K562 (cell line): Measurements from ENCODE around the gene CREB3L1. TPM values are rescaled to one million over a fixed set of nuclear protein-coding genes. Genes with fewer than 3 reads are reported as not detected.
A peak's percentile ranks its signal among the peaks of the same experiment; 100 is the strongest.

Experiments
- CBX2 ChIP-seq: fragments of 200-600 bp; sonication (generic); IDR thresholded peaks from one replicate; pipeline ENCODE4 v1.6.1; 2012; ENCODE audit warnings: mild to moderate bottlenecking, low read length, inconsistent platforms; ENCODE audit not compliant: insufficient read depth, poor library complexity, severe bottlenecking
- HDAC3 ChIP-seq: fragments of 450-650 bp; IDR thresholded peaks from 2 replicates; pipeline ENCODE4 v1.6.1; 2018; ENCODE audit warnings: borderline replicate concordance, mild to moderate bottlenecking, moderate library complexity; ENCODE audit not compliant: partially characterized antibody
- MYNN ChIP-seq, 2 experiments: sonication (generic); formaldehyde crosslinking in 1 of 2; IDR thresholded peaks; 2 replicates each; pipeline versions ENCODE4 v1.5.0 to v1.6.1; 2016 to 2020; ENCODE audit warnings: antibody characterized with exemption in 1 of 2, missing genetic modification reagents in 1 of 2
- PRMT5 ChIP-seq: sonication (generic); formaldehyde crosslinking; IDR thresholded peaks from 2 replicates; pipeline ENCODE4 v1.5.0; 2020; ENCODE audit warnings: missing genetic modification reagents
- PTTG1 ChIP-seq: fragments of 450-650 bp; IDR thresholded peaks from 2 replicates; pipeline ENCODE4 v1.6.1; 2016; ENCODE audit warnings: low read depth, mild to moderate bottlenecking, missing genetic modification characterization, missing compliant biosample characterization
- RFX7 ChIP-seq: fragments of 250-450 bp; sonication (Bioruptor Pico); IDR thresholded peaks from 2 replicates; pipeline ENCODE4 v1.5.1; 2021; ENCODE audit warnings: mild to moderate bottlenecking
- SMARCE1 ChIP-seq: fragments of 450-650 bp; IDR thresholded peaks from 2 replicates; pipeline ENCODE4 v1.7.1; 2016; ENCODE audit warnings: mild to moderate bottlenecking
- TAF7 ChIP-seq: fragments of 450-650 bp; IDR thresholded peaks from 2 replicates; pipeline ENCODE4 v1.6.1; 2016; ENCODE audit warnings: missing genetic modification characterization, missing compliant biosample characterization
- ZNF445 ChIP-seq: fragments of 250-450 bp; sonication (Bioruptor Pico); IDR thresholded peaks from 2 replicates; pipeline ENCODE4 v1.4.0; 2020; ENCODE audit warnings: low read depth, mild to moderate bottlenecking, moderate library complexity
- ZNF584 ChIP-seq: fragments of 200-800 bp; sonication (Bioruptor generic); IDR thresholded peaks from 2 replicates; pipeline ENCODE4 v1.6.1; 2016; ENCODE audit warnings: low read depth, mild to moderate bottlenecking, missing genetic modification characterization, missing compliant biosample characterization
- ZNF707 ChIP-seq: fragments of 250-450 bp; sonication (Bioruptor Pico); conservative IDR thresholded peaks from 2 replicates; pipeline ENCODE4 v1.8.0; 2022; ENCODE audit warnings: inconsistent platforms, mild to moderate bottlenecking, moderate library complexity
- ZNF75A ChIP-seq: fragments of 450-650 bp; formaldehyde crosslinking; IDR thresholded peaks from 2 replicates; pipeline ENCODE4 v1.4.0; 2020; ENCODE audit warnings: mild to moderate bottlenecking
- polyA plus RNA-seq, 8 experiments: library from polyadenylated mRNA; depleted of rRNA in 4 of 8; stranded (reverse) in 5 of 8; unstranded in 3 of 8; fragments of >200 nt; fragmentation: Nextera tagmentation in 2 of 8; fragmentation: Illumina TruSeq in 1 of 8; extraction: Ambion mirVana in 2 of 8; extraction: Trizol in 1 of 8; gene quantifications; 2 replicates each; pipeline versions ENCODE4 v1.2.1 to v1.2.3, GENCODE V29; 2011 to 2014; ENCODE audit warnings: inconsistent platforms in 1 of 8, missing spikeins in 1 of 8
- total RNA-seq, 7 experiments: library from RNA; depleted of rRNA in 6 of 7; stranded (reverse); fragments of >200 nt in 6 of 7; fragmentation: Illumina TruSeq in 2 of 7; extraction: Trizol in 2 of 7; gene quantifications; 2 replicates each; pipeline versions ENCODE4 v1.2.1 to v1.2.3, GENCODE V29; 2011 to 2021; ENCODE audit warnings: low replicate concordance in 1 of 7
- TF ChIP-seq, protein P1 (sequence below): fragments of 450-650 bp; IDR thresholded peaks from 2 replicates; pipeline ENCODE4 v1.6.1; 2018; ENCODE audit not compliant: partially characterized antibody
- TF ChIP-seq, protein P2 (sequence below): fragments of 450-650 bp; formaldehyde crosslinking; conservative IDR thresholded peaks from 2 replicates; pipeline ENCODE4 v1.4.0; 2022; ENCODE audit warnings: mild to moderate bottlenecking, missing genetic modification characterization
- TF ChIP-seq, protein P3 (sequence below): fragments of 450-650 bp; IDR thresholded peaks from 2 replicates; pipeline ENCODE4 v1.7.0; 2016; ENCODE audit warnings: borderline replicate concordance
- TF ChIP-seq, protein P4 (sequence below): fragments of 150-350 bp; IDR thresholded peaks from 2 replicates; pipeline ENCODE4 v1.6.1; 2014; ENCODE audit warnings: low read depth, mild to moderate bottlenecking, low read length, borderline replicate concordance

CREB3L1 gene
- total and polyA plus RNA-seq, 9 of the 15 experiments (the other 6 are each of a cell fraction or from before 2014, with no cell fraction given), result 1.2 to 27.6 (median 3.7) TPM

DNA sequence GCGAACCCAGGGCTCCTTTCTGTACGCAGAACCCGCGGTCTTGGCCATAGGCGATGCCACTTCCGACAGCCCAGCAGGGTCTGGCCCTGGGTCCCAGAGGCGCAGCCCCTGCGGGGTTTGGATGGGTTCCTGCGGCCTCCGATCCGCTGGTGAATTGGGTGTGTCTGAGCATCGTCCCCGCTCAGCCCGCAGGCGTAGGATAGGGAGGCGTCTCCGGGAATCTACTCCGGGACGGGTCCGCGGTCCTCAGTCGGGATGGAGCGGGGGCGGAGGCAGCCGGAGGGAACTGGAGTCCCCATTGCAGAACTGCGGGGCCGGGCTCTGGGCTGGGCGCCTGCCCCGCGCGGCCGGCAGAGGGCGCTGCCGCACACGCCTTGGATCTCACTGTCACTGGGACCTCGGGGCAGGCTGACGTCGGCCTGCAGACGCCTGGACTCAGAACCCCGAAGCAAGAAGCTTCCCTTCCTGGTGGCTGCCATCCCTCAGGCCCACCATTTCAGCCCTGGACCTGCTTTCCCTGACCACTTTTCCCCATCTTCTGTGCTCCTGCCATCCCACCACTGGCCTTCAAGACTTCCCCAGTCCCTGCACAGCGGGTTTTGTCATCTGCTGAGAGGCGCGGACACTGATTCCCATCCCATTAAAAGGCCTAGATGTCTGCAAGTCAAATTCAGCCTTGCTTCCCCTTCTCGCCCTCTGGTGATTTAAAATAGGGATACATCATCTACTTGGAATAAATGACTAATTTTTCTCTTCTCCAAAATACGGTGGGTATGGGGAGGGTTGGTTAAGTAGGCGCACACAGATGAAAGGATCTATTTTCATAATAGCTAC is 38.3 kb upstream of the CREB3L1 start (continued):
- TF ChIP-seq ZNF584 (CRISPR knock-in tag), result 0 out of 2 replicates have a peak, but pooled peaks have one; percentile 33
- TF ChIP-seq MYNN (IDR thresholded peaks at IDR 0.05), result no peak
- no peak for TF ChIP-seq MYNN (CRISPR knock-in tag; IDR thresholded peaks at IDR 0.05)
- no peak for TF ChIP-seq CBX2
- TF ChIP-seq, protein P1, sequence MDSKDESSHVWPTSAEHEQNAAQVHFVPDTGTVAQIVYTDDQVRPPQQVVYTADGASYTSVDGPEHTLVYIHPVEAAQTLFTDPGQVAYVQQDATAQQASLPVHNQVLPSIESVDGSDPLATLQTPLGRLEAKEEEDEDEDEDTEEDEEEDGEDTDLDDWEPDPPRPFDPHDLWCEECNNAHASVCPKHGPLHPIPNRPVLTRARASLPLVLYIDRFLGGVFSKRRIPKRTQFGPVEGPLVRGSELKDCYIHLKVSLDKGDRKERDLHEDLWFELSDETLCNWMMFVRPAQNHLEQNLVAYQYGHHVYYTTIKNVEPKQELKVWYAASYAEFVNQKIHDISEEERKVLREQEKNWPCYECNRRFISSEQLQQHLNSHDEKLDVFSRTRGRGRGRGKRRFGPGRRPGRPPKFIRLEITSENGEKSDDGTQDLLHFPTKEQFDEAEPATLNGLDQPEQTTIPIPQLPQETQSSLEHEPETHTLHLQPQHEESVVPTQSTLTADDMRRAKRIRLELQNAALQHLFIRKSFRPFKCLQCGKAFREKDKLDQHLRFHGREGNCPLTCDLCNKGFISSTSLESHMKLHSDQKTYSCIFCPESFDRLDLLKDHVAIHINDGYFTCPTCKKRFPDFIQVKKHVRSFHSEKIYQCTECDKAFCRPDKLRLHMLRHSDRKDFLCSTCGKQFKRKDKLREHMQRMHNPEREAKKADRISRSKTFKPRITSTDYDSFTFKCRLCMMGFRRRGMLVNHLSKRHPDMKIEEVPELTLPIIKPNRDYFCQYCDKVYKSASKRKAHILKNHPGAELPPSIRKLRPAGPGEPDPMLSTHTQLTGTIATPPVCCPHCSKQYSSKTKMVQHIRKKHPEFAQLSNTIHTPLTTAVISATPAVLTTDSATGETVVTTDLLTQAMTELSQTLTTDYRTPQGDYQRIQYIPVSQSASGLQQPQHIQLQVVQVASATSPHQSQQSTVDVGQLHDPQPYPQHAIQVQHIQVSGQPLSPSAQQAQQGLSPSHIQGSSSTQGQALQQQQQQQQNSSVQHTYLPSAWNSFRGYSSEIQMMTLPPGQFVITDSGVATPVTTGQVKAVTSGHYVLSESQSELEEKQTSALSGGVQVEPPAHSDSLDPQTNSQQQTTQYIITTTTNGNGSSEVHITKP, result no peak
- TF ChIP-seq SMARCE1, result peak; percentile 35; the same call in 1 of the 2 replicates
- no peak for TF ChIP-seq ZNF707 (CRISPR knock-in tag)
- TF ChIP-seq, protein P2, sequence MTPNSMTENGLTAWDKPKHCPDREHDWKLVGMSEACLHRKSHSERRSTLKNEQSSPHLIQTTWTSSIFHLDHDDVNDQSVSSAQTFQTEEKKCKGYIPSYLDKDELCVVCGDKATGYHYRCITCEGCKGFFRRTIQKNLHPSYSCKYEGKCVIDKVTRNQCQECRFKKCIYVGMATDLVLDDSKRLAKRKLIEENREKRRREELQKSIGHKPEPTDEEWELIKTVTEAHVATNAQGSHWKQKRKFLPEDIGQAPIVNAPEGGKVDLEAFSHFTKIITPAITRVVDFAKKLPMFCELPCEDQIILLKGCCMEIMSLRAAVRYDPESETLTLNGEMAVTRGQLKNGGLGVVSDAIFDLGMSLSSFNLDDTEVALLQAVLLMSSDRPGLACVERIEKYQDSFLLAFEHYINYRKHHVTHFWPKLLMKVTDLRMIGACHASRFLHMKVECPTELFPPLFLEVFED (CRISPR knock-in tag), result no peak
- TF ChIP-seq PRMT5 (CRISPR knock-in tag), result no peak
- no peak for TF ChIP-seq HDAC3
- no peak for TF ChIP-seq ZNF75A (CRISPR knock-in tag)
- TF ChIP-seq, protein P3, sequence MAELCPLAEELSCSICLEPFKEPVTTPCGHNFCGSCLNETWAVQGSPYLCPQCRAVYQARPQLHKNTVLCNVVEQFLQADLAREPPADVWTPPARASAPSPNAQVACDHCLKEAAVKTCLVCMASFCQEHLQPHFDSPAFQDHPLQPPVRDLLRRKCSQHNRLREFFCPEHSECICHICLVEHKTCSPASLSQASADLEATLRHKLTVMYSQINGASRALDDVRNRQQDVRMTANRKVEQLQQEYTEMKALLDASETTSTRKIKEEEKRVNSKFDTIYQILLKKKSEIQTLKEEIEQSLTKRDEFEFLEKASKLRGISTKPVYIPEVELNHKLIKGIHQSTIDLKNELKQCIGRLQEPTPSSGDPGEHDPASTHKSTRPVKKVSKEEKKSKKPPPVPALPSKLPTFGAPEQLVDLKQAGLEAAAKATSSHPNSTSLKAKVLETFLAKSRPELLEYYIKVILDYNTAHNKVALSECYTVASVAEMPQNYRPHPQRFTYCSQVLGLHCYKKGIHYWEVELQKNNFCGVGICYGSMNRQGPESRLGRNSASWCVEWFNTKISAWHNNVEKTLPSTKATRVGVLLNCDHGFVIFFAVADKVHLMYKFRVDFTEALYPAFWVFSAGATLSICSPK, result no peak
- no peak for TF ChIP-seq RFX7 (CRISPR knock-in tag)
- no peak for TF ChIP-seq PTTG1
- TF ChIP-seq TAF7, result no peak
- TF ChIP-seq, protein P4, sequence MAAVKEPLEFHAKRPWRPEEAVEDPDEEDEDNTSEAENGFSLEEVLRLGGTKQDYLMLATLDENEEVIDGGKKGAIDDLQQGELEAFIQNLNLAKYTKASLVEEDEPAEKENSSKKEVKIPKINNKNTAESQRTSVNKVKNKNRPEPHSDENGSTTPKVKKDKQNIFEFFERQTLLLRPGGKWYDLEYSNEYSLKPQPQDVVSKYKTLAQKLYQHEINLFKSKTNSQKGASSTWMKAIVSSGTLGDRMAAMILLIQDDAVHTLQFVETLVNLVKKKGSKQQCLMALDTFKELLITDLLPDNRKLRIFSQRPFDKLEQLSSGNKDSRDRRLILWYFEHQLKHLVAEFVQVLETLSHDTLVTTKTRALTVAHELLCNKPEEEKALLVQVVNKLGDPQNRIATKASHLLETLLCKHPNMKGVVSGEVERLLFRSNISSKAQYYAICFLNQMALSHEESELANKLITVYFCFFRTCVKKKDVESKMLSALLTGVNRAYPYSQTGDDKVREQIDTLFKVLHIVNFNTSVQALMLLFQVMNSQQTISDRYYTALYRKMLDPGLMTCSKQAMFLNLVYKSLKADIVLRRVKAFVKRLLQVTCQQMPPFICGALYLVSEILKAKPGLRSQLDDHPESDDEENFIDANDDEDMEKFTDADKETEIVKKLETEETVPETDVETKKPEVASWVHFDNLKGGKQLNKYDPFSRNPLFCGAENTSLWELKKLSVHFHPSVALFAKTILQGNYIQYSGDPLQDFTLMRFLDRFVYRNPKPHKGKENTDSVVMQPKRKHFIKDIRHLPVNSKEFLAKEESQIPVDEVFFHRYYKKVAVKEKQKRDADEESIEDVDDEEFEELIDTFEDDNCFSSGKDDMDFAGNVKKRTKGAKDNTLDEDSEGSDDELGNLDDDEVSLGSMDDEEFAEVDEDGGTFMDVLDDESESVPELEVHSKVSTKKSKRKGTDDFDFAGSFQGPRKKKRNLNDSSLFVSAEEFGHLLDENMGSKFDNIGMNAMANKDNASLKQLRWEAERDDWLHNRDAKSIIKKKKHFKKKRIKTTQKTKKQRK, result no peak
- no peak for TF ChIP-seq ZNF445 (CRISPR knock-in tag)
